GM18505 (cell line): ENCODE results near the gene TMEM150C.

Experiments
- ATAC-seq: cut with Tn5 transposase; IDR thresholded peaks from one replicate; pipeline ENCODE4 v1.9.1; 2021; ENCODE audit not compliant: unreplicated experiment
- POLR2A ChIP-seq: IDR thresholded peaks from 4 replicates; pipeline ENCODE4 v1.6.1; 2011; ENCODE audit warnings: borderline replicate concordance; ENCODE audit not compliant: insufficient read depth, insufficient read length; ENCODE audit errors: extremely low read depth

The TMEM150C gene

DNA sequence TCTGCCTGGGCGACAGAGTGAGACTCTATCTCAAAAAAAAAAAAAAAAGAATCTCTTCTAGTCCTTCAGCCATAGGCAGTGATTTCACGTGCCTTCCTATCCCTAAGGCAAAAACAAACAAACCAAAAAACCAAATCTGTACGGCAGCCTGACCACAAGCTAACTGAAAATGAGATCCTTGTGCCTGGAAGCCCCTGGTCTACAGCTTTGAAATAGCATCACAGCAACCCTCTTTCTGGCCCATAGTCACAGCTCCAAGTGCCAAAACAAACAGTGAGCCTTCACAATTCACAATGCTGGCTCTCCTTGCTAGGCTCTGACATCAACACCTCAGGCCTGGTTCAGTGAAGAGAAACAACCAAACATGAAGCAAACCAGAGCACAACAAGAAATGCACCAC is 46.1 kb downstream of the TMEM150C start:
- TF ChIP-seq POLR2A, result no peak
- no peak for ATAC-seq

- ATAC-seq, result no peak
- no peak for TF ChIP-seq POLR2A
Observed at GRCh38 chr4:82513382-82513781, 48.4 kb downstream of the TMEM150C start.

DNA sequence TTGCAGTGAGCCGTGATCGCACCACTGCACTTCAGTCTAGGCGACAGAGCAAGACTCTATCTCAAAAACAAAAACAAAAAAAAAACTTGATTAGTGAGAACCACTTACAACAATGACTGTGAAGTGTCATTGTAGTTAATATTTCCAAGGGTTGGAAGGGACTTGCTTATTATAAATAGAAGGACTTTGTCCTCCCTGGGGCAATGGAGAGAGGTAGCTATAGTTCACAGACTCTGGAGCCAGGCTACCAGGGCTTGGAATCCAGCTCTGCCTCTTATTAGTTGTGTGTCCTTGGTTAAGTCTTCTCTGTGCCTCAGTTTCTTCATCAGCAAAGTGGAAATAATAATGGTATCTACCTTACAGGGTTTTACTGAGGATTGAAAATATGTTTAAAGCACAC is 51.6 kb downstream of the TMEM150C start:
- ATAC-seq, result no peak

DNA sequence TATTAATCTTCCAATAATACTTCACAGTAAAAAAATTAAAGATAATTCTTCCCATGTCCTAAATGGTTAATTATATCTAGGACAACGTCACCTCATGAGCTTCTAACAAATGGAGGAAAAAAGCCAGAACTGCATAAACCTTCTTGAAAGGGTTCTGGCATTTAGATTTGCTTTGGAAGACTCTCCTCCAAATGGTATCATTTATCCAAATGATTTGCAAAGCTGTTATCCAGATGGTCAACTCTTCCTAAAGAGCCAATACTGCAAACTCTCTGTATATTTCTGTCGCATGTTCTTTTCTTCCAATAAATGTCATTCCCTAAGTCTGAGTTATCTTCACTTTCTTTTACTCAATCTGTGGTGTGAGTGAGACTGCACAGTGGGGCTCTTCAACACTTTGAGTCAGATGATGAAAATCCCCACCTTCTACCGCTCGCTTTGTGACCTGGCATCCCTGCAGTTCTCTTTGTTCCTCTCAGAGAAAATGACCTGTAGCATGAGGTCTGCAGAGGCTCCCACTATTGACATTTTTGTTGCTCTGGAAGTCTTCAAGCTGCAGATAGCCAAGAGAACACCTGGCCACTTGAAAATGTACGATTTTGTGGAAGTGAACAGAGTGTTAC is 52.9 kb downstream of the TMEM150C start:
- TF ChIP-seq POLR2A, result no peak
- ATAC-seq, result no peak

More for the DNA sequence above, 51.6 kb downstream of the TMEM150C start:
- TF ChIP-seq POLR2A, result no peak

DNA sequence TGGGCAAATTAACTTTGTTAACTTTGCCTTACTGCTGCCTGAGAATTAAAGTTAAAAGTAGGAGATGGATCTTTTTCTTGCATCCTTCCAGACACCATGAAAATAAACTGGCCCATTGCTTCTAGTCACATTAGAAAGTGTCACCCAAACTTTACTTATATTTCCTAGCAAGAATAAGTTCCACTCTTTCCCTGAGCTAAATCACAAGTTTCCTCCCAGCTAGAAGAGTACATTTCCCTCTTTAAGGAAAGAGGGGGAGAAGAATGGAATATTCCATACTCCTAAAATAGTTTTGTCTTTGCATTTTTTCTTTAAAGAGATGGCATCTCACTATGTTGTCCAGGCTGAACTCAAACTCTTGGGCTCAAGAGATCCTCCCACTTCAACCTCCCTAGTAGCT is 53.8 kb downstream of the TMEM150C start:
- ATAC-seq, result no peak
- TF ChIP-seq POLR2A, result no peak

- no peak for TF ChIP-seq POLR2A
- no peak for ATAC-seq
Observed at GRCh38 chr4:82501154-82501442, 60.7 kb downstream of the TMEM150C start.

DNA sequence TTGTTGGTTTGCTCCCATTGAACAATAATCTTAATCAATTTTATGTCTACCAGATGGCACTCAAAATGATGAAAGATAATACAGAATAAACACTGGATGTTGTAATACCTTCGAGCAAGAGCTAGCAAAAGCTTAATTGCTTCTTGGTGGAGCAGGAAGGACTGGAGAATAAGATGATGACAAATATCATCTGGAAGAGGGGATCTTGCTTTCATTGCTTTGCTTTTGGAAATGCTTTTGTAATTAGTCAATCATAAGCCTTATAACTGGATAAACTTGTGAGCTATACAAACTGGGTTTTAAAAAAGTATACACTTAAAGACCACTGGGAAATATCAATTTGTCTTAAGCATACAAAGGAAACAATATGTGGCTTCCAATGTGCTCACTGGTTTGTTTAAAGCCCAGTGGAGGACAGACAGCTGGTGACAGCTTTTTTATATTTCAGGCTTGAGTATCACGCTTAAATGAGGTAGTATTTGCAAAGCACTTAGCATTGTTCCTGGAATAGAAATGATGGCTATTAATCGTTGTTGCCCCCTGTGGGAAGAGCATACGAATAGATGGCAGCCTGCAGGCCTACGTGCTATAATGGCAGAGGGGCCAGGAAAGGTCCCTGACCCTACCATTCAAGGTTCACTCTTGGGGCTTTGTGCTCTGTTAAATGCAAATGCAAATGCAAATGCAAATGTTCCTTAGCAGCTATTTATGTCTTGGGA is 61.2 kb downstream of the TMEM150C start:
- ATAC-seq, result no peak
- TF ChIP-seq POLR2A, result no peak

- ATAC-seq, result no peak
- TF ChIP-seq POLR2A, result no peak
Observed at GRCh38 chr4:82499738-82500434, 61.9 kb downstream of the TMEM150C start.

DNA sequence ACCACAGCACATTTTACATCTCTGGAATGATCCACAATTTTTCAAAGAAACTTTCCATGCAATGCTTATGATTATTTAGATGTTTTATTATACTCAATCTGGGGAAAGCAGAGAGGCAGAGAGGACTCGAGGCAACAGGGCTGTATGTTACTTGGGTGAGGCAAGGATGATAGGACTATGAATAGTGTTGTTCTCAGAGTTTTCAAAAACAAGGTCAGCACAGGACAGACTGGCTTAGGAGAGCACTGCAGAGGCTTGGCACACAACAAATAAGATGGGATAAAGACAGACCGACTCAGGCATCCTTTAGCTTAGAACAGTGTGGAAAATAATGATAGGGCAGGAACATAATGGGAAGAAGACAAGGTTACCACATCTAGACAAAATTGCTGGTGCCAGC is 65.4 kb downstream of the TMEM150C start:
- ATAC-seq, result no peak
- no peak for TF ChIP-seq POLR2A

- TF ChIP-seq POLR2A, result no peak
- no peak for ATAC-seq
Observed at GRCh38 chr4:82495666-82496065, 66.1 kb downstream of the TMEM150C start.

- TF ChIP-seq POLR2A, result no peak
- no peak for ATAC-seq
Observed at GRCh38 chr4:82493721-82494425, 67.9 kb downstream of the TMEM150C start.

GRCh38 chr4:82491251-82491960 is 70.4 kb downstream of the TMEM150C start:
- TF ChIP-seq POLR2A, result no peak
- ATAC-seq, result no peak

GRCh38 chr4:82489987-82490386 is 71.8 kb downstream of the TMEM150C start:
- no peak for ATAC-seq
- TF ChIP-seq POLR2A, result no peak

DNA sequence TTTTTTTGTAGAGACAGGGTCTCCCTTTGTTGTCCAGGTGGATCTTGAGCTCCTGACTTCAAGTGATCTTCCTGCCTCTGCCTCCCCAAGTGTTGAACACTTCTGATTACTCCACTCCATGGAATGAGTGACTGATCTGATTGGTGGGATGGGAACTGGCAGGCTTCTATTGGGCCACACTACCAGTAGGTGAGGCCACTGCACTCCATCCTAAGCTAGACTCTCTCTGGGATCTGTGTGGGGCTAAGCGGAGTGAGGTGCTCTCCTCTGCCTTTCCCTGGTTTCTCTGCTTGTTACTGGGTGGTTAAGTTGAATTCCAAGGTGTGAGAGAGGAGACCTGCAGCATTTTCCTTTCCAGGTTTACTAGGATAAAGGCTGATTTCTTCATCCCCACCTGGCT is 72.7 kb downstream of the TMEM150C start:
- no peak for TF ChIP-seq POLR2A
- no peak for ATAC-seq
